Measurements from ENCODE around the gene UBL3. TPM values are rescaled to one million over a fixed set of nuclear protein-coding genes. Genes with fewer than 3 reads are reported as not detected.

The UBL3 gene
- total RNA-seq, 4 donors from 2014 or later: 23.4 to 35.0 (median 33.3) TPM

Small RNA genes within 50 kb of the gene (small RNA-seq; reads per million reads assigned to genes)
- gene RF00017 (not detected), gene TIMM8BP1 (not detected)

All from tibial nerve (tissue), 4 donors.